Activated CD4-positive, alpha-beta T cell treated with anti-CD3 and anti-CD28 coated beads for 36 hours (primary cell): ENCODE data around the gene CDC40. TPM values are rescaled to one million over a fixed set of nuclear protein-coding genes. Genes with fewer than 3 reads are reported as not detected.
"Not testable (repeated sequence)": the region's sequence is repeated elsewhere in the genome, so short reads cannot be mapped to it uniquely, and the experiment has no call there.

Experiments used
- ATAC-seq: fragments of 200-7000 bp; cut with Tn5 transposase; one replicate; pipeline ENCODE4 v1.10.0; 2021; ENCODE audit warnings: mild to moderate bottlenecking, moderate library complexity
- CTCF ChIA-PET: fragments of 350-600 bp; sonication (Branson Sonifier 250); formaldehyde crosslinking; loops from one replicate; lab custom pipeline; 2021; ENCODE audit warnings: antibody characterized with exemption; lab: Charles Lee
- POLR2A ChIA-PET: fragments of 350-600 bp; sonication (Branson Sonifier 250); formaldehyde crosslinking; loops from one replicate; lab custom pipeline; 2021; ENCODE audit warnings: antibody characterized with exemption, inconsistent platforms; lab: Charles Lee
- DNase-seq: peaks from one replicate; pipeline ENCODE4 v3.0.0-alpha.2; 2020
- H3K27ac Mint-ChIP-seq: one replicate; pipeline ENCODE4 v1.8.0; 2021; ENCODE audit warnings: mixed read lengths
- H3K27me3 Mint-ChIP-seq: one replicate; pipeline ENCODE4 v1.8.0; 2021; ENCODE audit warnings: mixed read lengths
- H3K36me3 Mint-ChIP-seq: one replicate; pipeline ENCODE4 v1.8.0; 2021; ENCODE audit warnings: low read depth, mixed read lengths
- H3K4me1 Mint-ChIP-seq: one replicate; pipeline ENCODE4 v1.8.0; 2021; ENCODE audit warnings: mixed read lengths
- H3K4me3 Mint-ChIP-seq: one replicate; pipeline ENCODE4 v1.8.0; 2021; ENCODE audit warnings: mild to moderate bottlenecking, moderate library complexity, mixed read lengths
- H3K9me3 Mint-ChIP-seq: one replicate; pipeline ENCODE4 v1.8.0; 2021; ENCODE audit warnings: low read depth, mixed read lengths
- intact Hi-C, 2 experiments: fragments of 100-400 bp; cut with DNase I in 1 of 2; cut with micrococcal nuclease in 1 of 2; formaldehyde crosslinking; loops; one replicate each; pipeline versions ENCODE4 v1.14.2 to v1.15.1; 2022 to 2024; cut with DNase I, micrococcal nuclease
- total RNA-seq, 2 experiments: library from RNA; stranded (reverse); gene quantifications; one replicate each; pipeline ENCODE4 v1.2.3, GENCODE V29; 2021

CDC40 gene
- total RNA-seq, 2 experiments from 2014 or later = 28.0 to 33.7 TPM

DNA sequence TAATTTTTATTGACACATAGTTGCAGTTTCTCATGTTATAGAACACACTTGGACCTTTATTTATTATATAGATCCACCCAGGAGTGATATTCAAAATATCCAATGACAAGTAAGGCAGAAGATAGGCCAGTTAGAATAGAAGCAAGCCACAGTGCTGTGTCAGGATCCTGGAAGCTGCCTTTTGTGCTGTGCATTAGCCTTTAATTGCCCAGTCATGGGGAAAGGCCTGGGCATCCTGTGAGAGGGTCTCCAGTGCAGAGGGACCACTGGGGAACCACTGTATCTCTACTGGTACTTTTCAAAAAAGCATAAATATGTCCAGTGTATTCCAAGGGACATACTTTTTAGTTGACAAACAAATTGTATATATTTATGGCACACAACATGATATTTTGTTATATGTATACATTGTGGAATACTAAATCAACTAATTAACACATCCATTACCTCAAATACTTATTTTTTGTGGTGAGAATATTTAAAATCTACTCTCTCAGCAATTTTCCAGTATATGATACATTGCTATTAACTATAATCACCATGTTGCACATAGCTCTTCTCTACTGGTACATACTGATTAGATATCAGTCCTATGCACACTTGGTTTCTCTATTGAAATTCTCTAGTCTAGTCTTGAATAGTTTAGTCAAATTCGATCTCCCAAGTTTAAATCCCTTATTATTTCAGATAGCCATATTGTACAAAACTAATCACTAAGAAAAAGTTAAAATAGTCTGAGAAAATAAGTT, 59.5 kb downstream of the CDC40 start:
- H3K27ac Mint-ChIP-seq = no peak overlapping the region
- intact Hi-C loops = no loop called here

GRCh38 chr6:110244621-110245020, 64.4 kb downstream of the CDC40 start:
- H3K36me3 Mint-ChIP-seq, H3K27ac Mint-ChIP-seq, H3K4me1 Mint-ChIP-seq, H3K9me3 Mint-ChIP-seq, ATAC-seq, CTCF ChIA-PET, DNase-seq, H3K4me3 Mint-ChIP-seq, intact Hi-C loops, POLR2A ChIA-PET, H3K27me3 Mint-ChIP-seq: not testable (repeated sequence)

More for the DNA sequence above, 59.5 kb downstream of the CDC40 start:
- no peak for DNase-seq
- no peak for ATAC-seq
- Mint-ChIP-seq H3K4me1 (no peaks in the 10 kb centered on the region), H3K9me3 (peaks cover 3% of the 10 kb centered on the region), H3K36me3 (peaks cover 12% of the 10 kb centered on the region), H3K4me3 (no peak overlapping the region), H3K27me3 (no peaks in the 10 kb centered on the region)
- ChIA-PET POLR2A (interaction anchor here (0.6 kb wide), 1 partner anchor 21 kb away, joined by 3 read pairs; no protein-coding TSS in a partner anchor), CTCF (no interaction called here)

GRCh38 chr6:110246378-110246777, 66.2 kb downstream of the CDC40 start:
- no peaks in the 10 kb centered on the region for H3K27me3 Mint-ChIP-seq
- no peak overlapping the region for H3K27ac Mint-ChIP-seq
- H3K36me3 Mint-ChIP-seq = peaks cover 1% of the 10 kb centered on the region
- intact Hi-C loops = no loop called here
- ATAC-seq (no peak), DNase-seq (no peak)
- CTCF ChIA-PET = no interaction called here
- no peaks in the 10 kb centered on the region for H3K4me1 Mint-ChIP-seq
- POLR2A ChIA-PET = no interaction called here
- no peaks in the 10 kb centered on the region for H3K9me3 Mint-ChIP-seq
- no peak overlapping the region for H3K4me3 Mint-ChIP-seq

- ChIA-PET CTCF (interaction anchor here (1.0 kb wide), 1 partner anchor 143 kb away, joined by 3 read pairs; no protein-coding TSS in a partner anchor), POLR2A (no interaction called here)
- Mint-ChIP-seq H3K4me1 (no peaks in the 10 kb centered on the region), H3K4me3 (no peak overlapping the region), H3K9me3 (no peaks in the 10 kb centered on the region), H3K27ac (no peak overlapping the region), H3K27me3 (no peaks in the 10 kb centered on the region), H3K36me3 (peaks cover 1% of the 10 kb centered on the region)
- no peak for ATAC-seq
- intact Hi-C loops = no loop called here
- DNase-seq = no peak
These were observed 66.8 kb downstream of the CDC40 start for GRCh38 chr6:110246900-110247546.

DNA sequence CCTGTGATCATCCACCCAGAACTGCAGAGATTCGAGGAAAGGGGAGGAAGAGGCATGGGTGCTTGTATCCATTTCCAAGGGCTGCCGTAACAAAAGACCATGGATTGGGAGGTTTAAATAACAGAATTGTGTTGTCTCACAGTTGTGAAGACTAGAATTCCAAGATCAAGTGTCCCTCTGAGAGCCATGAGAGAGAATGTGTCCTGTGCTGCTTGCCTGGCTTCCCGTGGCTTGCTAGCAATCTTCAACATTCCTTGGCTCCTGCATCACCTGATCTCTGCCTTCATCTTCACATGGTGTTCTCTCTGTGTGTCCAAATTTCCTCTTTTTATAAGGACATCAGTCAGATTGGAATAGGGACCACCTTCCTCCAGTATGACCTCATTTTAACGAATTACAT, 69.8 kb downstream of the CDC40 start:
- Mint-ChIP-seq H3K4me1 (no peaks in the 10 kb centered on the region), H3K27me3 (no peaks in the 10 kb centered on the region), H3K27ac (no peak overlapping the region), H3K36me3 (no peaks in the 10 kb centered on the region), H3K9me3 (no peaks in the 10 kb centered on the region), H3K4me3 (no peak overlapping the region)
- POLR2A ChIA-PET = no interaction called here
- ATAC-seq (no peak), DNase-seq (no peak)
- intact Hi-C loops = no loop called here
- CTCF ChIA-PET = no interaction called here

- H3K27me3 Mint-ChIP-seq = peaks cover 4% of the 10 kb centered on the region
- H3K4me1 Mint-ChIP-seq = no peaks in the 10 kb centered on the region
- DNase-seq (no peak), ATAC-seq (no peak)
- POLR2A ChIA-PET = no interaction called here
- H3K9me3 Mint-ChIP-seq = no peaks in the 10 kb centered on the region
- intact Hi-C loops = no loop called here
- H3K36me3 Mint-ChIP-seq = no peaks in the 10 kb centered on the region
- no peak overlapping the region for H3K4me3 Mint-ChIP-seq
- H3K27ac Mint-ChIP-seq = no peak overlapping the region
- CTCF ChIA-PET = no interaction called here
These were observed 70.6 kb downstream of the CDC40 start for GRCh38 chr6:110250838-110251237.

- peaks cover 4% of the 10 kb centered on the region for H3K9me3 Mint-ChIP-seq
- H3K4me3 Mint-ChIP-seq = no peak overlapping the region
- no peak overlapping the region for H3K27ac Mint-ChIP-seq
- ChIA-PET POLR2A (interaction anchor here (0.6 kb wide), 1 partner anchor 872 kb away, joined by 4 read pairs; no protein-coding TSS in a partner anchor), CTCF (interaction anchor here (1.4 kb wide), 1 partner anchor 14 kb away, joined by 4 read pairs; no protein-coding TSS in a partner anchor)
- no peaks in the 10 kb centered on the region for H3K4me1 Mint-ChIP-seq
- intact Hi-C loops = no loop called here
- peak; percentile 41 for DNase-seq
- no peaks in the 10 kb centered on the region for H3K36me3 Mint-ChIP-seq
- H3K27me3 Mint-ChIP-seq = peaks cover 8% of the 10 kb centered on the region
- no peak for ATAC-seq
These were observed 75.1 kb downstream of the CDC40 start for GRCh38 chr6:110255211-110255750.

- ChIA-PET CTCF (no interaction called here), POLR2A (no interaction called here)
- no peak overlapping the region for H3K4me3 Mint-ChIP-seq
- no peak for ATAC-seq
- no peaks in the 10 kb centered on the region for H3K4me1 Mint-ChIP-seq
- DNase-seq = no peak
- intact Hi-C loops = no loop called here
- H3K27ac Mint-ChIP-seq = no peak overlapping the region
- H3K9me3 Mint-ChIP-seq = peaks cover 9% of the 10 kb centered on the region
- peaks cover 8% of the 10 kb centered on the region for H3K27me3 Mint-ChIP-seq
- no peaks in the 10 kb centered on the region for H3K36me3 Mint-ChIP-seq
These were observed 76.1 kb downstream of the CDC40 start for GRCh38 chr6:110256366-110256765.

DNA sequence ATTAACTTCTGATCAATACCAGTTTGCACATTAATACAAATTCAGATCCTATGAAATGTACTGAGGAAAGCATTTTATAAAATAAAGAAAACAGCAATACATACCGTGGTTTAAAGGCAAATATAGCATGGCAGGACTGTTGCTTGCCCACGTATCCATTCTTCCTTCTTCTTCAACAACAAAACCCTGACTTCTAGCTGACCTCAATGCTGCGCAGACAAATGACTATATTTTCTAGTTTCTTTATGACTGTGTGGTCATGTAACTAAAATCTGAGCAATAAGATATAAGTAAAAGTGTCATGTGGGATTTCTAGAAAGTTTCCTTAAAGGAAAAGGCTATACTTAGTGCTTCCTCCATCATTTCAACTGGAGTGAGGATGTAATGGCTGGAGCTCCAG, 85.0 kb downstream of the CDC40 start:
- Mint-ChIP-seq H3K27me3 (no peaks in the 10 kb centered on the region), H3K4me1 (no peaks in the 10 kb centered on the region), H3K27ac (no peak overlapping the region), H3K9me3 (peaks cover 6% of the 10 kb centered on the region), H3K36me3 (no peaks in the 10 kb centered on the region), H3K4me3 (no peak overlapping the region)
- ChIA-PET POLR2A (no interaction called here), CTCF (no interaction called here)
- intact Hi-C loops = no loop called here
- ATAC-seq (no peak), DNase-seq (no peak)

GRCh38 chr6:110266996-110267395, 86.8 kb downstream of the CDC40 start:
- Mint-ChIP-seq H3K4me3 (no peak overlapping the region), H3K27ac (no peak overlapping the region), H3K9me3 (peaks cover 2% of the 10 kb centered on the region), H3K4me1 (no peaks in the 10 kb centered on the region), H3K36me3 (no peaks in the 10 kb centered on the region), H3K27me3 (no peaks in the 10 kb centered on the region)
- no peak for ATAC-seq
- POLR2A ChIA-PET = no interaction called here
- CTCF ChIA-PET = interaction anchor here (0.6 kb wide), 1 partner anchor 296 kb away, joined by 3 read pairs; no protein-coding TSS in a partner anchor
- intact Hi-C loops = no loop called here
- DNase-seq = no peak

GRCh38 chr6:110269623-110270022, 89.4 kb downstream of the CDC40 start:
- Mint-ChIP-seq H3K9me3 (peaks cover 2% of the 10 kb centered on the region), H3K36me3 (no peaks in the 10 kb centered on the region), H3K27me3 (peaks cover 6% of the 10 kb centered on the region), H3K4me1 (no peaks in the 10 kb centered on the region), H3K4me3 (no peak overlapping the region), H3K27ac (no peak overlapping the region)
- ATAC-seq = no peak
- ChIA-PET POLR2A (no interaction called here), CTCF (no interaction called here)
- no peak for DNase-seq
- intact Hi-C loops = no loop called here

DNA sequence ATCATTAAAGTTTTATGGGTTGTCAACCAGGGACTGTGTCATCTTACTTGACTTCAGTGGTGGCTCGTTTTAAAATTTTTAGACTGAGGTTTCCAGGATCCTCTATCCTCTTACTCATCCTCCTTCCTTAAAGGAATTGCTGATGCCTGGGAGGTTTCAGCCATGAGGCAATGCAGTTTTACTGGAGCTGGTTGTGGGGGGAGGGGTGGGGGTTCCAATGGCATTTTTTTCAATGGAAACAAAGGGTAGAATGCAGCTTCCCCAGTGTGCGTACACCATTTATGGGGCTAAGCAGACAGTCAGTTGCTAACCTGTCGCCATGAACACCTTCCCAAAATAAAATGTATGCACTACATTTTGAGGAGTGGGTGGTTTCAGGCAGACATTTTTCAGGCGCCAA, 89.9 kb downstream of the CDC40 start:
- DNase-seq (no peak), ATAC-seq (no peak)
- H3K27ac Mint-ChIP-seq = no peak overlapping the region
- no peak overlapping the region for H3K4me3 Mint-ChIP-seq
- no peaks in the 10 kb centered on the region for H3K4me1 Mint-ChIP-seq
- intact Hi-C loops = no loop called here
- H3K27me3 Mint-ChIP-seq = peaks cover 8% of the 10 kb centered on the region
- H3K36me3 Mint-ChIP-seq = no peaks in the 10 kb centered on the region
- ChIA-PET CTCF (no interaction called here), POLR2A (no interaction called here)
- H3K9me3 Mint-ChIP-seq = peaks cover 2% of the 10 kb centered on the region
